ENCODE data around the gene VMAC.
"Not testable (repeated sequence)": the region's sequence is repeated elsewhere in the genome, so short reads cannot be mapped to it uniquely, and the experiment has no call there.

Gene VMAC, protein sequence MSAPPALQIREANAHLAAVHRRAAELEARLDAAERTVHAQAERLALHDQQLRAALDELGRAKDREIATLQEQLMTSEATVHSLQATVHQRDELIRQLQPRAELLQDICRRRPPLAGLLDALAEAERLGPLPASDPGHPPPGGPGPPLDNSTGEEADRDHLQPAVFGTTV

GRCh38 chr19:5904352-5905113, at the start of gene VMAC:
TSS of gene VMAC (plus strand) at chr19:5904872. CDS start at chr19:5904891, 19 bp downstream.
- DNase-seq: peak; percentile 99 to 100

- DNase-seq: not testable (repeated sequence)
Observed at GRCh38 chr19:5855151-5855550, 49.5 kb upstream of the VMAC start.

DNA sequence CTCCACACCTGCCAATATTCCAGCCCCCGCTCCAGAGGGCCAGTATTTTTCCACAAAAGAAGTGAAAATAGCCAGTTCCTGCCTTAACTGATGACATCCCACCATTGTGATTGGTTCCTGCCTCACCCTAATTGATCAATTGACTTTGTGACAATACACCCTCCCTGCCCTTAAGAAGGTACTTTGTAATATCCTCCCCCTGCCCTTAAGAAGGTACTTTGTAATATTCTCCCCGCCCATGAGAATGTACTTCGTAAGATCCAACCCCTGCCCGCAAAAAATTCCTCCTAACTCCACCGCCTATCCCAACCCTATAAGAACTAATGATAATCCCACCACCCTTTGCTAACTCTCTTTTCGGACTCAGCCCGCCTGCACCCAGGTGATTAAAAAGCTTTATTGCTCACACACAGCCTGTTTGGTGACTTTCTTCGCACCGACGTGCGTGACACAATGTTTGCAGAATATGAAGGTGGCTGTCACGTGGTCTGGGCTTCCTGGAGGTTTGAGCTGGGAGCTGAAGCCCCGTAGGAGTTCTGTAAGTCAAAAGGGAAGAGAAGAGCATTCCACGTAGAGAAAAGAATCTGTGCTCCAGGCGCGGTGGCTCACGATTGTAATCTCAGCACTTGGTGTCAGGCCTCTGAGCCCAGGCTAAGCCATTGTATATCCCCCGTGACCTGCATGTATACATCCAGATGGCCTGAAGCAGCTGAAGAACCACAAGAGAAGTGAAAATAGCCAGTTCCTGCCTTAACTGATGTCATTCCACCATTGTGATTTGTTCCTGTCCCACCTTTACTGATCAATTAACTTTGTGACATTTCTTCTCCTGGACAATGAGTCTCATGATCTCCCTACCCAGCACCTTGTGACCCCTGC, 47.2 kb upstream of the VMAC start:
- no peak for DNase-seq

- DNase-seq: no peak
Observed at GRCh38 chr19:5863030-5863665, 41.5 kb upstream of the VMAC start.

GRCh38 chr19:5864013-5864720, 40.5 kb upstream of the VMAC start:
- no peak for DNase-seq

DNA sequence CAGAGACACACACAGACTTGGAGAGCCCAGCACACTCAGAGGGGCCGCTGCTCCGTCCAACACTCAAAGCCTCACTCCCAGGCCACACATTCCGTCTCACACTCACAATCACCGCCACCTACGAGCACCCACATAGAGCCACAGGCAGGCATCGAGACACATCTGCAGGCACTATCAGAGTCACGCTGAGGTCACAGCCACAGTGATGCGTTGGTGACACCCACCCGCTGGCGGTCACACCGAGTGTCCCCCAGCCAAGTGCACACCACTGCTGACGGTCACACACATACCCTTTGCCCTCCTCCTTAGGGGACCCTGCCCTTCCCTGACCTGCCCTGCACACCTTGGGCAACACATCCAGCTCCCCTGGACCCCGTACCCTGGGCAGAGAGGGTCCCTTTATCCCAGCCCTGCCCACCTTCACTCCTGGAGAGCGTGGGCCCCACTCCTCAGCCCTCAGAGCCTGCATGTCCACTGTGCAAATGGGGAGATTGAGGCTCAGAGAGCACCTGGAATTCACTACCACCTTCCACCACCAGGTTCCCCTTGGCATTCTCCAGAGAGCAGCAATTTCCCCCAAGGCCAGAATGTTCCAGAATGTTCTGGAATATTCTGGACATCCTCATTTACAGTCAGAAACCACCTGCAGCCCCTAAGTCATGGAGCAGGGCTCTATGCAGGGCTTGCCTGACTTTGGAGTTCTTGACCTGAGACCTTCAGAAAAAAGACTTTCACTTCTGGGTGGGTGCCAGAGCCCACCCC, 39.8 kb upstream of the VMAC start:
- DNase-seq: no peak

- DNase-seq: no peak
Observed at GRCh38 chr19:5865772-5866171, 38.9 kb upstream of the VMAC start.

DNA sequence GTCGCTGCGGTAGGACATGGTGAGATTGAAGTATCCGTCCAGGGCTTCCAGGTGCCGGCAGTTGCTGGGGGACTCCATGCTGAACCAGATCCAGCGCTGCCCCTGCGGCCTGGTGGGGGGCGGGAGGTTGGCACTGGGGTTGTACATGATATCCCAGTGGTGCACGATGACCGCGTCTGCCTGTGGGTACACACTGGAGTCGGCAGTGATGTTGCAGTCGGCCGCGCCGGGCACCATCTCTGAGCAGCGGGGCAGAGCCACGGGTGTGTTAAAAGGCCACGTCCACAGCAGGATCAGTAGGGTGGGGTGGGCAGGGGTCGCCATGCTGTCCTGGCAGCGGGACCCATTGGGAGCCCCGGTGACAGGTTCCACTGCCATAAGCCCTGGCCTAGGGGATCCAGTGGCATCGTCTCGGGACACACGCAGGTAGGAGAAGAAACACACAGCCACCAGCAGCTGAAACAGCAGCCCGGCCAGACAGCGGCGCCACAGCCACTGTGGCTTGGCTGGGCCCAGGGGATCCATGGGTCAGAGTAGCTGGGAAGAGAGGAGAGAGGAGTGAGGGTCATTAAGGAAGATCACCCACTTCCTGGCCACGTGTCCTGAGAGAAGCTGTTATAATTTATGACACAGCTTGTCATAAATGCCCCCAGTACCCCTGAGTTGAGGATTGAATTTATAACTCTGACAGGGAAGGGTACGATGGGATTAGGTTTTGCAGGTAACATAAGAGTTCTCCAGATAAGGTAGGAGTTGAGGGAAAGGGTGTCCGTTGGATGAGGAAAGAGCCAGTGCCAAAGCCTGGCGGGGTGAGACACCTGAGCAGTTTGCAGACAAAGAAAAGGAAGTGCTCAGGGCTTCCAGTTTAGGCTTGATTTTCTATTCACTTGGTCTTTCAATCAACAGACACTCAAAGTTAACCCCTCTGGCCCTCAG, 37.2 kb upstream of the VMAC start:
- no peak for DNase-seq

DNA sequence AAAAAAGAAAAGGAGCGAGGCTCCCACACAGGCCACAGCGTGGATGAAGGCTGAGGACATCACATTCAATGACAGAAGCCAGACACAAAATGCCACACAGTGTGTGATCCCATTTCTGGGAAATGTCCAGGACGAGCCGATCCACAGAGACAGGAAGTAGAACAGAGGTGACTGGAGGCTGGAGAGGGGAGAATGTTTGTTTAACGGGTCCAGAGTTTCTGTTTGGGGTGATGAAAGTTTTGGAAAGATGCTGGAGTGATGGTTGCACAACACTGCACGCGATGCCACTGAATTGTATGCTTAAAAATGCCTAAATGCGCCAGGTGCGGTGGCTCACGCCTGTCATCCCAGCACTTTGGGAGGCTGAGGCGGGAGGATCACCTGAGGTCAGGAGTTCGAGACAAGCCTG, 33.7 kb upstream of the VMAC start:
- no peak for DNase-seq

GRCh38 chr19:5873617-5874199, 31.0 kb upstream of the VMAC start:
- DNase-seq: no peak

- DNase-seq: not testable (repeated sequence)
Observed at GRCh38 chr19:5874496-5874895, 30.2 kb upstream of the VMAC start.

- no peak for DNase-seq
Observed at GRCh38 chr19:5877427-5877826, 27.2 kb upstream of the VMAC start.

- DNase-seq: no peak
Observed at GRCh38 chr19:5877882-5878281, 26.8 kb upstream of the VMAC start.

DNA sequence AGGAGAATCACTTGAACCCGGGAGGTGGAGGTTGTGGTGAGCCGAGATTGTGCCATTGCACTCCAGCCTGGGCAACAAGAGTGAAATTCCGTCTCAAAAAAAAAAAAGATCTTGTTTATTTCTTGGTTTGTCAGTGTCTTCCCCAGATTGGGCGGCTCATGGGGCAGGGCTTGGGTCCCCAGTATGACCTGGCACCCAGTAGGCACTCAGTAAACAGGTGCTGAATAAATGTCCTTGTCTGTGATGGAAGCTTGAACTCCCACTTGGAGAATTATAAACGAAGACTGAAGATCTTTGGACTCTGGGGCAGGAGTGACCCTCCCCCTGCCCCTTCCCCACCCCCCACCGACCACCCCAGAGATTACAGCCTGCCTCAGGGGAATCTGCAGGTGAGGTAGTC, 24.5 kb upstream of the VMAC start:
- DNase-seq: no peak

GRCh38 chr19:5880604-5881078, 24.0 kb upstream of the VMAC start:
- DNase-seq: no peak

- DNase-seq: no peak
Observed at GRCh38 chr19:5881543-5882299, 23.0 kb upstream of the VMAC start.

DNA sequence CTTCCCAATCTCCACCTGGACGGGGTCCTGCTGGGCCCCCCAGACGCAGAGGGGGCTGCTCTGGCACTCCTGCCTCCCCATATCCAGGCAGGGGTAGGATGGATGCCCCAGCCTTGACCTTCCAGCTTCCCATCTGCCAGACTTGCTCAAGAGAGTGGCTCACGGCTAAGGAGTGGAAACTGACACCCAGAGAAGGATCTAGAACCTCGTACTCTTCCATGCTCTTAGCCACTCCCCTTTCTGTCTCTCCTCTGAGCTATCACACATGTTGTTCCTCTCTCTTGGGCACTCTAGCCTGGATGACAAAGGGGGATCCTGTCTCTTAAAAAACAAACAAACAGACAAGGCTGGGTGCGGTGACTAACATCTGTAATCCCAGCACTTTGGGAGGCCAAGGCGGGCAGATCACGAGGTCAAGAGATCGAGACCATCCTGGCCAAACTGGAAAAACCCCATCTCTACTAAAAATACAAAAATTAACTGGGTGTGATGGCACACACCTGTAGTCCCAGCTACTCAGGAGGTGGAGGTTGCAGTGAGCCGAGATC, 22.2 kb upstream of the VMAC start:
- no peak for DNase-seq

GRCh38 chr19:5883157-5883873, 21.4 kb upstream of the VMAC start:
- not testable (repeated sequence) for DNase-seq

Data from activated T-cell treated with anti-CD3 and anti-CD28 coated beads, Interleukin-2, amount 50 U/mL, for 48 hours (primary cell).